Right lung (tissue), 5 donors: ENCODE results near the gene JUN. TPM values are rescaled to one million over a fixed set of nuclear protein-coding genes. Genes with fewer than 3 reads are reported as not detected.
"Not testable (repeated sequence)": the region's sequence is repeated elsewhere in the genome, so short reads cannot be mapped to it uniquely, and the experiment has no call there.

Experiments
- DNase-seq, 2 donors: peaks; one replicate each; pipeline ENCODE4 v3.0.0-alpha.2; 2013
- polyA plus RNA-seq, 5 donors: library from polyadenylated mRNA; unstranded; fragments of 120-200 nt; gene quantifications; one replicate each; pipeline versions ENCODE4 v1.2.1 to v1.2.3, GENCODE V29; 2013; ENCODE audit warnings: inconsistent platforms in 1 of 5, low replicate concordance in 1 of 5; ENCODE audit not compliant: insufficient read length in 5 of 5, insufficient read depth in 1 of 5

Gene JUN
- polyA plus RNA-seq, 5 donors: 92.3 to 296 (median 227) TPM

GRCh38 chr1:58812468-58812867, 28.6 kb upstream of the JUN start:
- no peak for DNase-seq

GRCh38 chr1:58811303-58811702, 27.5 kb upstream of the JUN start:
- DNase-seq: no peak

- peak; percentile 43 to 56 for DNase-seq
Observed at GRCh38 chr1:58809325-58810010, 25.6 kb upstream of the JUN start.

- DNase-seq: no peak
Observed at GRCh38 chr1:58808077-58808476, 24.2 kb upstream of the JUN start.

- no peak for DNase-seq
Observed at GRCh38 chr1:58805716-58806571, 22.1 kb upstream of the JUN start.

- DNase-seq: no peak
Observed at GRCh38 chr1:58804853-58805565, 21.2 kb upstream of the JUN start.

- DNase-seq: no peak
Observed at GRCh38 chr1:58803858-58804257, 20.0 kb upstream of the JUN start.

- DNase-seq: no peak
Observed at GRCh38 chr1:58802640-58803399, 19.0 kb upstream of the JUN start.

- not testable (repeated sequence) for DNase-seq
Observed at GRCh38 chr1:58801286-58801685, 17.4 kb upstream of the JUN start.

GRCh38 chr1:58799650-58800049, 15.8 kb upstream of the JUN start:
- DNase-seq: no peak

- no peak for DNase-seq
Observed at GRCh38 chr1:58798910-58799442, 15.1 kb upstream of the JUN start.

GRCh38 chr1:58796416-58796815, 12.6 kb upstream of the JUN start:
- no peak for DNase-seq

- no peak for DNase-seq
Observed at GRCh38 chr1:58794585-58794984, 10.7 kb upstream of the JUN start.

- DNase-seq: no peak
Observed at GRCh38 chr1:58792846-58793245, 9.0 kb upstream of the JUN start.

GRCh38 chr1:58791106-58791505, 7.3 kb upstream of the JUN start:
- no peak for DNase-seq

GRCh38 chr1:58789996-58790660, 6.3 kb upstream of the JUN start:
- DNase-seq: no peak

- no peak for DNase-seq
Observed at GRCh38 chr1:58789322-58789856, 5.5 kb upstream of the JUN start.

GRCh38 chr1:58788259-58788658, 4.4 kb upstream of the JUN start:
- DNase-seq: no peak

GRCh38 chr1:58786927-58787245, 3.0 kb upstream of the JUN start:
- DNase-seq: no peak

- DNase-seq: peak; percentile 19 to 40
Observed at GRCh38 chr1:58786184-58786926, 2.5 kb upstream of the JUN start.
